Ovary (tissue), 3 donors: ENCODE measurements around the gene NDOR1.

Experiments
- CTCF ChIP-seq, 3 donors: fragments of 450-650 bp in 2 of 3; fragments of 200-600 bp in 1 of 3; IDR thresholded peaks; one replicate each; pipeline versions ENCODE4 v1.5.1 to v1.8.0; 2016 to 2022; ENCODE audit warnings: antibody characterized with exemption in 3 of 3, mild to moderate bottlenecking in 1 of 3
- EP300 ChIP-seq: sonication (generic); formaldehyde crosslinking; IDR thresholded peaks from one replicate; pipeline ENCODE4 v1.6.1; 2017; ENCODE audit warnings: antibody characterized with exemption
- POLR2A ChIP-seq: fragments of 450-650 bp; IDR thresholded peaks from one replicate; pipeline ENCODE4 v1.6.1; 2017; ENCODE audit warnings: antibody characterized with exemption, mild to moderate bottlenecking, moderate library complexity
- donor health status: DM: no; HTN: no; CAD: no.

DNA sequence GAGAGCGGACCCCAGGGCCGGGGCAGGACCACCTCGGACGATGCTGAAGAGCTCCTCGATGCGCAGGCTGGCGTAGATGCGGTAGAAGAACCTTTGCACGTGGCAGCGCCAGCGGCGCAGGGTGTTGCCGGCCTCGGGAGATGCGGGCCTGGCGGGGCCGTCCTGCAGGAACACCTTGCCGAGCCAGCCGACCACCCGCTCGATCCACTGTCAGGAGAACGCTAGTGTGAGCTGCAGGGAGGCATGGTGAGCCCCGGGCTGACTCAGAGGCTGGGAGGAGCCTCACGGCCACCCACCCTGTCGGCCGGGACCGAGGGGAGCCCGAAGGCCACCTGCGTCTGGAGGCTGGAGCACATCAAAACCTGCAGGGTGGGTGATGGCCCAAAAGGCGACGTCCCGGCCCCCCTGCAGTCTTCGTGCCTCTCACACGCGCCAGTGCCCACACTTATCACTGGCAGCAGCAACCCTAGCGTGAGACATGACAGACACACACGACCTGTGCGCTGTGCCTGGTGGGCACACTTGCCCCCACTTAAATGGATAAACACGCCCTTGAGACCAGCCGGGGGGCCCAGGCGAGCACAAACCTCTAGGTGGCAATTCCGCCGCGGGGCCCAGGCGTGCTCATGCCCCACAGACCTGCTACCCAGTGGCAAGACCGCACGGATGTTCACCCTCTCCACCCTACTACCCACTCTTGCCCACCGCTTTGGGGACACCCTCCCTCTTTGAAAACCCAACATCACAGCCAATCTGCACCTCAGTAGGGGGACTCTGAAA lies 20.4 kb upstream of the NDOR1 start:
- TF ChIP-seq CTCF (IDR thresholded peaks at IDR 0.05) = no peak
- TF ChIP-seq POLR2A = no peak
- TF ChIP-seq EP300 = no peak
